ENCODE data around the gene SLAMF9. TPM values are rescaled to one million over a fixed set of nuclear protein-coding genes. Genes with fewer than 3 reads are reported as not detected.

Gene SLAMF9
- total RNA-seq, 1 experiment from 2014 or later, result 0.60 TPM

- no peak for DNase-seq (ENCODE audit: low read depth)
These were observed 21.4 kb downstream of the SLAMF9 start for GRCh38 chr1:159932296-159933285.

DNA sequence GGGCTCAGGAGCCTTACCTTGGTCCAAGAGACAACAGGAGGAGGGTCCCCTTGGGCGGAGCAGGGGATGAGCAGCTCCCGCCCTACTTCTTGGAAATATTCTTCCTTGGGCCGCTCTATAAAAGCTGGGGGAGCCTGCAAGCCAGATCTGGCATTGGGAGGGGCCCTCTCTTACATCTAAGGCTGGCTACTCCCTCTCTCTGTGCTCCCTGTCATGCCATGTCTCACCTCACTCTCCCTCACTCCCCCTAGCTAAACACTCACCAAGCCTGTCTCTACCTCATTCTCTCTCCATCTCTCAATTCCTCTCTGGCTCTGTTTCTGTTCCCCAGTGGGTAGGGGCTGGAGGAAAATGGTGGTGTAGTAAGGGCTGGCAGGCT, 22.3 kb downstream of the SLAMF9 start:
- DNase-seq (ENCODE audit: low read depth), result no peak

- DNase-seq (ENCODE audit: low read depth), result no peak
These were observed 22.8 kb downstream of the SLAMF9 start for GRCh38 chr1:159931101-159931794.

DNA sequence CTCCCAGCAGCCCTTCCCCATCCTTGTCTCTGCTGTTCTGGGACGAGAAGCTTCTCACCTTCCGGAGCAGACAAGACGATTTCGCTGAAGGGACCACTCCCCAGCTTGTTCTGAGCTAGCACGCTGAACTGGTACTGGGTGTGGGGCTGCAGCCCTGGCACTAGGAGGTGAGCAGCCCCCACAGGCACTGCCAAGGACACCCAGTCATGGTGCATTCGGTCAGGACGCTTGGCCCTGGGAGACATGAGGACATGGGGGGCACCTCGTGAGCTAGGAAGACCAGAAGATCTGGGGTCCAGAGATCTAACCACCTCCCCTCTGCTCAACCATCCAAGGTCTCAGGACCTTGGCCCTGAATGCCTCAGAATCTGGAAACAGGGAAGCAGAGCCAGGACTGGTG, 23.4 kb downstream of the SLAMF9 start:
- DNase-seq (ENCODE audit: low read depth), result no peak

- DNase-seq (ENCODE audit: low read depth), result no peak
These were observed 23.8 kb downstream of the SLAMF9 start for GRCh38 chr1:159930216-159930615.

DNA sequence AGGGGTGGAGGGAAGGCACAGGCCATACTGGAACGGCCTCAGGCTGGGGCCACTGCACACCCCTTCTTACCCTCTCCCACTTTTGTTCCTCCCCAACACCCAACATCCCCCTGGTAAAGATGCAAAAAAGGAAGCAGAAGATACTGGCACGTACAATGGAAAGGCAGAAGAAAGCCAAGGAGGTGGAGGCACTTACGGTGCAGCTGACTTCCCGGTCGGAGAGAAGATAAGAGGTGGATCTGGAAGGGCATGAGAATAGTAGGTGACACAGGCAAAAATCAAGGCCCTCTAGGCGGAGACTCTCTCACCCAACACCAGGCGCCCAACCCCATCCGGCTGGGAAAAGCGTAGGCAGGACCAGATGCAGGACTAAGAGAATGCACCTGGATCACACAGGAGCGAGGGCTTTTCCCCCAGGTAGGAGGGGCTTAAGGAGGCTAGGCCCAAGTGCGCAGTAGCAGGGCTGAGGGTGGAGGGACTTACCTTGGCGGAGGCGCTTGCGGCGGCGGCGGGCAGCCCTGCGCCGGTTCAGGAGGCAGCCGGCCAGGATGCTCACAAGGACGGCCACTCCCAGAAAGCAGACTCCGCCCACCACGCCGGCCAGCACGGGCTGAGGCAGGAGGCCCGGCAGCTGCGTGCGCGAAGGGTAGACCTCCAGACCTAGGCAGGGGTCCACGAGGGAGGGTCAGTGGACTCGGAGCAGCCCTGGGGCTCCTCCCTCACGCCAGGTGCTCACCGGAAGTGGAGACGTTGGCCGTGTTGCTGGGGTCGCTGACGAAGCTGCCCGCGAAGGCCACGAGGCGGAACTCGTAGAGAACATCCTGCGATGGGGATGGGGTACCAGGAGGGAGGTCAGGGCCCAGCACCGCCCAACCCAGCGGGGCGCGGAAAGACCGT, 24.6 kb downstream of the SLAMF9 start:
- no peak for DNase-seq (ENCODE audit: low read depth)

DNA sequence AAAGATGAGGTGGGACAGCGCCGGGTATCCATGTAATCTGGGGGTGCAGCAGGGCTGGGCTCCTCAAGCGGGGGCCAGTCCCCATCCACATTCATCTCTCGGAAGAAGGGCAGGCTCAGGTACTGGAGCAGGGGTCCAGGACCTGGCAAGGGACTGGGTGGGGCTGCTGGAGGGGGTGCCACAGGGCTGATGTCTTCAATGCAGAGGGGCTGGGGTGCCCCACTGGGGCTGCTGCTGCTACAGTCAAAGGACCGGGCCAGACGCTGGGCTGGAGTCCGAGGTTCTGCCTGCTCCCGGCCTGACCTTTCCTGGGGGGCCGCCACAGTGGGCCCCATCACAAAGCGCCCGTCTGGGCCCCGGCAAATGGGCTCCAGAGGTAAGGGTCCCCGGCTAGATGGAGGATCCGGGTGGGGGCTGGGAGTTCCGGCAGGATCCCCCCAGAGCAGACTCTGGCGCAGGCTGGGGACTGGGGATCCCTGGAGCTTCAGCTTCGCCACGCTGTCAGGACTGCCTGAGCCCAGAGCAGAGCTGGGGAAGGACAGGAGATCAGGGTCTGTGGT, 25.5 kb downstream of the SLAMF9 start:
- DNase-seq (ENCODE audit: low read depth), result no peak

GRCh38 chr1:159927849-159928431, 26.1 kb downstream of the SLAMF9 start:
- DNase-seq (ENCODE audit: low read depth), result no peak

DNA sequence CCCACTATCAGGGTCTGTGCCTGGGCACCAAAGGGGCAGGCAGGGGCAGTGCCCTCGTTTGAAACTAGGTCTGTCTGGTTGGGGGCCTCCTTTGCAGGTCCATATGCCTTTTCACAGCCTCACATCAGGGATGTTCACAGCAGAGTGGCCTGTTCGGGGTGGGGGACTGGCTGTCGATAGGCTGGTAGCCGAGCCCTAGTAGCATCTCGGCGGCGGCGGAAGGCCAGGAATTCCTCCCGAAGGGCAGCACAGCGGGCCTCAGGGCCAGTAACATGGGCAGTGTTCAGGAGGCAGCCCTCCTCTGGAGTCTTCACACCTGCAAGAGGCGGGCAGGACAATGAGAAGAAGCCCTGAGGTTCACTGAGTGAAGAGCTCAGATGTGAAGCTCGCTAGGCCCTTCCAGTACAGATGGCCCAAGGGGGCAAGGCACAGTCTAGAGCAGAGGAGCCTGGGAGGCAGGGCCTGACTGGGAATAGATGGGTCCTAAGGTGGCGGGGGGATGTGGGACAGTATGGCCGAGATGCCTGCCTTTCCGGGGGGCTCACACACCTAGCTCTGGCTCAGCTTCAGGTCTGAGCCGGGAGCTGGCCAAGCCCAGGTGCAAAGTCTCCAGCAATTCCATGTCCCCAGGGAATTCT, 26.7 kb downstream of the SLAMF9 start:
- no peak for DNase-seq (ENCODE audit: low read depth)

GRCh38 chr1:159925719-159926078, 28.3 kb downstream of the SLAMF9 start:
- DNase-seq (ENCODE audit: low read depth), result no peak

- DNase-seq (ENCODE audit: low read depth), result peak; percentile 92
These were observed 29.0 kb downstream of the SLAMF9 start, which contains the start of gene TAGLN2 for GRCh38 chr1:159924791-159925718. Gene TAGLN2, minus strand, starts transcription at chr1:159925507. Its CDS starts 4,998 bp downstream, at chr1:159920509.

- peak; percentile 91 for DNase-seq (ENCODE audit: low read depth)
These were observed 29.8 kb downstream of the SLAMF9 start for GRCh38 chr1:159924025-159924790.

DNA sequence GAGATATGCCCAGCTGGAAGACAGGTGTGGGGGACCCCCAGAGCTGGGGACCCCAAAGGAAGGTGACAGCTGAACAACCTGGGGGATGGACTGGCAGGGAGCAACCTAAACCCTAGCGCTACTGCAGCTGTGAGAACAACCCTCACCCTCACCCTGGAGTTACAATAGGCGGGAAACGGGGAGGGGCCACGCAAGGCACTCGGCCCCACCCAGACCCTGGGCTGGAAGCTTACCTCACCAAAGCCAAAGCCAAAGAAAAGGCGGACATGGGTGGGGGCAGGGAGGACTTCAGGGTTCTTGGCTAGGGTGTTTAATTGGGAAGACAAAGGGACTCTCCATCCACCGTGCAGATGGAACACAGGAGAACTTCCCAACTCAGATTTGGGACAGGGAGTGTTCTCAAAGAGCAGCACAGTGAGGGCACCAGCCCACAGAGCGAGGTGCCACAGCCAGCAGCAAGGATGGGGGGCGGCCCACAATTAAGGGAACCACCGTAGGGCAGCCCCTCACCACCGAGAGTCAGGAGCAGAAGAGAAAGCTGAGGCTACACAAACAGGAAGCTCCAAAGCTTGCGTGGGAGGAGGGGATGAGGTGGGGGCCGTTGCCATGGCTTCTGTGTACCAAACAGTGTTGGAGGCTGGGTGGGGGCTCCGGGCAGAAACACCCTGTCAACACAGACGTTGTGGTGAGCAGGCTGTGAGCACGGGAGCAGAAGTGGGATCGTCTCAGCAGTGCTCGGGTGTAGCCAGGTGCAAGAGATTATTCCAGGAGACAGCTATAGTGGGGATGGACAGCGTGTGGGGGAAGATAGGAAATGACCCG, 30.6 kb downstream of the SLAMF9 start:
- DNase-seq (ENCODE audit: low read depth), result peak; percentile 87

DNA sequence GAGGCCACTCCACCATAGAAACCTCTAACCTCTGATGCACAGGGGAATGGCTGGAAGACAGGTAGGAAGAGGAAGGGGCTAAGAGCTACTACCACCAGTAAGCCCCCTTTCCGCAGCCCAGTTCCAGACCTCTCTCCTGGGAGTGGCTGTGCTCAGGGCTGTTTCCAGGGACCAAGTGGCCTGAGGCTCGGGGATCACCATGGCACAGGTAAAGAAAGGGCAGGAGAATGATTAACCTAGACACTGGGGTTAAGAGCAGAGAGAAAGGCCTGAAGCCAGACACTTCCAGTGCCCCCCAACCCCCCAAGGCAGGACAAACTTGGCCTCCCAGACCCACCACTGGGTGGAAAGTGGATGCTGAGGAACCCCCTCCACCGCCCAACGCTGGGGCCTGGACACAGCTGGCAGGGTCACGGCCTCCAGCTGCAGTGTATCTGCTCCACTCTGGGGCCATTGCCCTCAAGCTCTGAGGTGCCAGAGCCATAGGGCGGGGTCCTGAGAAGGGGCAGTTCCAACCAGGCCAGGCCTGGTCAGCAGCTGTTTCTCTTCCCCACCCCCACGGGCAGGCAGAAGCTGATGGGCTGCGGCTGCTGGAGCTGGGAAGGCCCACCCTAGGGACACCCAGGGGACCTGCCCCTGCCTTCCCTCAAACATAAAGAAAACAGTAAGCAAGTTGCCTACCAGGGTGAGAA, 31.4 kb downstream of the SLAMF9 start:
- peak; percentile 82 for DNase-seq (ENCODE audit: low read depth)

DNA sequence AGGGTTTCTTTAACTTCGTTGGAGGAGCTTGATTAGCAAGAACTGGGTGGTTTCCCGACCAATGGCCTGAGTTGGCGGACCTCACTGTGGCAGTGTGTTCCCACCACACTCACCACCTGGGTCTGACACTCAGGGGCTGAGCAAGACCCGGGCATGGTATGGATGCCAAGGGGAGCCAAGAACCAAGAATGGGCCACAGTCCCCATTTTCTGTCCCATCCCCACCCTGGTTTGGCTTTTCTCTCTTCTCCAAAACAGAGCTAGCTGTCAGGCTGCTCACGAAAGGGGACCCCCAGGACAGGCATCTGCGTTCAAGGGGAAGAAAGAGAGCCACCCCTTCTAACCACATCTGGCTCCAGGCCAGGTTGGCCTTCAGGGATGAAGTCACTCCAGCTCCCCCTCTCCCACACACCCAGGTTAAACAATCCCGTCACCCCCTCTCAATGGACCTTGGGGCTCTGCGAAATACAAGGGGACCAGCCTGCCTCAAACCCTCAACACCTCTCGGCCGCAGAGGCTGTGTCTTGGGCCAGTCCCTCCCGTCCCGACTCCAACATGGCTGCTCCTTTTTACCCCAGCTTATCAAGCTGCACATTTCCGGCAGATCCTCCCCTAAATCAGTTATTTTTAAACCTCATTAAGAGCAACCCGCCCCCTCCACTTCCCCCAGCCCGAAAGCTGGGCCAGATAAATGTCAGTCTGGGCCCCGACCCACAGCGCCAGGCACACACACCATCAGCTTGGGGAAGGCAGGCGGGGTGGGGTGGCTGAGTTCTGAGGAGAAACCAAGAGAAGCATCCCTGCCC, 32.1 kb downstream of the SLAMF9 start:
- peak; percentile 70 for DNase-seq (ENCODE audit: low read depth)

DNA sequence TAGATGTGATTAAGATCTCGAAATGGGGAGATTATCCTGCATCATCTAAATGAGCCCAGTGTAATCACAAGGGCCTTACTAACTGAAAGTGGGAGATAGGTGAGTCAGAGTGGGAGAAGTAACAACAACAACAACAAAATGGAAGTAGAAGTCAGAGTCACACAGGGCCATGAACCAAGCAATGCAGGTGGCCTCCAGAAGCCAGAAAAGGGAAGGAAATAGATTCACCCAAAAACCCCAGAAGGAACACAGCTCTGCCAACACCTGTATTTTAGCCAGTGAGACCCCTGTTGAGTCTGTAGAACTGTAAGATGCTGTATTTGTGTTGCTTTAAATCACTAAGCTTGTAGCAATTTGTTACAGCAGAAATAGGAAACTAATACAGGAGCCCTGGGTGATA, 32.8 kb downstream of the SLAMF9 start:
- DNase-seq (ENCODE audit: low read depth), result no peak
